ENCODE data around the gene RYR3.

The RYR3 gene

GRCh38 chr15:33393546-33393945 is 82.8 kb downstream of the RYR3 start:
- no peak for DNase-seq

GRCh38 chr15:33395321-33395720 is 84.6 kb downstream of the RYR3 start:
- no peak for DNase-seq

- DNase-seq = no peak
Observed at GRCh38 chr15:33395846-33396245, 85.1 kb downstream of the RYR3 start.

- no peak for DNase-seq
Observed at GRCh38 chr15:33396475-33396874, 85.7 kb downstream of the RYR3 start.

- DNase-seq = no peak
Observed at GRCh38 chr15:33398555-33398954, 87.8 kb downstream of the RYR3 start.

GRCh38 chr15:33400941-33401340 is 90.2 kb downstream of the RYR3 start:
- DNase-seq = no peak

GRCh38 chr15:33402600-33402999 is 91.8 kb downstream of the RYR3 start:
- no peak for DNase-seq

GRCh38 chr15:33405096-33405495 is 94.3 kb downstream of the RYR3 start:
- DNase-seq = no peak

- no peak for DNase-seq
Observed at GRCh38 chr15:33411596-33412540, 101.1 kb downstream of the RYR3 start.

- no peak for DNase-seq
Observed at GRCh38 chr15:33419701-33420100, 108.9 kb downstream of the RYR3 start.

- DNase-seq = no peak
Observed at GRCh38 chr15:33424025-33424424, 113.3 kb downstream of the RYR3 start.

- DNase-seq = no peak
Observed at GRCh38 chr15:33425142-33425541, 114.4 kb downstream of the RYR3 start.

- DNase-seq = no peak
Observed at GRCh38 chr15:33430577-33430976, 119.8 kb downstream of the RYR3 start.

- no peak for DNase-seq
Observed at GRCh38 chr15:33433821-33434220, 123.1 kb downstream of the RYR3 start.

- no peak for DNase-seq
Observed at GRCh38 chr15:33438396-33438795, 127.6 kb downstream of the RYR3 start.

- DNase-seq = no peak
Observed at GRCh38 chr15:33440900-33441299, 130.1 kb downstream of the RYR3 start.

GRCh38 chr15:33442449-33442848 is 131.7 kb downstream of the RYR3 start:
- DNase-seq = no peak

GRCh38 chr15:33443708-33444107 is 132.9 kb downstream of the RYR3 start:
- no peak for DNase-seq

GRCh38 chr15:33445984-33446383 is 135.2 kb downstream of the RYR3 start:
- DNase-seq = no peak

- no peak for DNase-seq
Observed at GRCh38 chr15:33448151-33448550, 137.4 kb downstream of the RYR3 start.

- no peak for DNase-seq
Observed at GRCh38 chr15:33448961-33449606, 138.3 kb downstream of the RYR3 start.

GRCh38 chr15:33449810-33450209 is 139.0 kb downstream of the RYR3 start:
- no peak for DNase-seq

- DNase-seq = no peak
Observed at GRCh38 chr15:33451385-33451784, 140.6 kb downstream of the RYR3 start.

GRCh38 chr15:33453761-33454160 is 143.0 kb downstream of the RYR3 start:
- no peak for DNase-seq
